ENCODE measurements around the gene BOD1.
A peak's percentile ranks its signal among the peaks of the same experiment; 100 is the strongest.

BOD1 gene

GRCh38 chr5:173640156-173640804, 23.8 kb upstream of the BOD1 start:
- no peak for DNase-seq

- DNase-seq, result no peak
Measured at GRCh38 chr5:173638126-173639040, 21.9 kb upstream of the BOD1 start.

- DNase-seq, result no peak
Measured at GRCh38 chr5:173637340-173637739, 20.9 kb upstream of the BOD1 start.

GRCh38 chr5:173634465-173634983, 18.1 kb upstream of the BOD1 start:
- no peak for DNase-seq

GRCh38 chr5:173633304-173633703, 16.9 kb upstream of the BOD1 start:
- DNase-seq, result no peak

GRCh38 chr5:173631478-173631877, 15.0 kb upstream of the BOD1 start:
- no peak for DNase-seq

- DNase-seq, result no peak
Measured at GRCh38 chr5:173630724-173631365, 14.4 kb upstream of the BOD1 start.

GRCh38 chr5:173629628-173630027, 13.2 kb upstream of the BOD1 start:
- no peak for DNase-seq

GRCh38 chr5:173628501-173628900, 12.1 kb upstream of the BOD1 start:
- no peak for DNase-seq

GRCh38 chr5:173627860-173628392, 11.5 kb upstream of the BOD1 start:
- no peak for DNase-seq

- no peak for DNase-seq
Measured at GRCh38 chr5:173627271-173627670, 10.8 kb upstream of the BOD1 start.

GRCh38 chr5:173626505-173626820, 10.0 kb upstream of the BOD1 start:
- no peak for DNase-seq

- DNase-seq, result no peak
Measured at GRCh38 chr5:173625673-173626504, 9.4 kb upstream of the BOD1 start.

GRCh38 chr5:173625261-173625660, 8.8 kb upstream of the BOD1 start:
- DNase-seq, result no peak

- no peak for DNase-seq
Measured at GRCh38 chr5:173624282-173624681, 7.8 kb upstream of the BOD1 start.

- DNase-seq, result no peak
Measured at GRCh38 chr5:173623789-173624188, 7.3 kb upstream of the BOD1 start.

- no peak for DNase-seq
Measured at GRCh38 chr5:173623296-173623771, 6.9 kb upstream of the BOD1 start.

GRCh38 chr5:173622183-173623047, 6.0 kb upstream of the BOD1 start:
- DNase-seq, result no peak

- no peak for DNase-seq
Measured at GRCh38 chr5:173620784-173621183, 4.3 kb upstream of the BOD1 start.

GRCh38 chr5:173618927-173619519, 2.6 kb upstream of the BOD1 start:
- peak; percentile 11 for DNase-seq
